ENCODE data around the gene HDAC6. TPM values are rescaled to one million over a fixed set of nuclear protein-coding genes. Genes with fewer than 3 reads are reported as not detected.

Gene HDAC6
- total RNA-seq, 2 donors from 2014 or later, result 27.1 to 30.4 TPM

DNA sequence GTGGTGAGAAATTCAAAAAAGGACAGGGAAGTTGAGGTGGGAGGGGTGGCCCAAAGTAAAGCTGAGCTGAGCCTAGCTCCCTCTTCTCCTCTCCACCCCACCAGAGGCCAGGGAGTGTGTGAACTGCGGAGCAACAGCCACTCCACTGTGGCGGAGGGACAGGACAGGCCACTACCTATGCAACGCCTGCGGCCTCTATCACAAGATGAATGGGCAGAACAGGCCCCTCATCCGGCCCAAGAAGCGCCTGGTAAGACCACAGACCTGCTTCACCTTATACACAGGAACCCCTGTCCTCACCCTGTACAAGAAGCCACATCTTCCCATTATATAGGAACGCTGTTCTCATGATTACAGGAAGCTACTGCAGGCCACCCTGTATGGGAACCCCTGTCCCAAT, 9.6 kb upstream of the HDAC6 start:
- Histone ChIP-seq H3K4me3 (no peak overlapping the region), H3K36me3 (no peaks in the 10 kb centered on the region), H3K27ac (no peak overlapping the region), H3K4me1 (no peaks in the 10 kb centered on the region), H3K9me3 (no peaks in the 10 kb centered on the region), H3K27me3 (no peaks in the 10 kb centered on the region)
- DNase-seq (ENCODE audit: low spot score), result no peak
- TF ChIP-seq, protein P1, sequence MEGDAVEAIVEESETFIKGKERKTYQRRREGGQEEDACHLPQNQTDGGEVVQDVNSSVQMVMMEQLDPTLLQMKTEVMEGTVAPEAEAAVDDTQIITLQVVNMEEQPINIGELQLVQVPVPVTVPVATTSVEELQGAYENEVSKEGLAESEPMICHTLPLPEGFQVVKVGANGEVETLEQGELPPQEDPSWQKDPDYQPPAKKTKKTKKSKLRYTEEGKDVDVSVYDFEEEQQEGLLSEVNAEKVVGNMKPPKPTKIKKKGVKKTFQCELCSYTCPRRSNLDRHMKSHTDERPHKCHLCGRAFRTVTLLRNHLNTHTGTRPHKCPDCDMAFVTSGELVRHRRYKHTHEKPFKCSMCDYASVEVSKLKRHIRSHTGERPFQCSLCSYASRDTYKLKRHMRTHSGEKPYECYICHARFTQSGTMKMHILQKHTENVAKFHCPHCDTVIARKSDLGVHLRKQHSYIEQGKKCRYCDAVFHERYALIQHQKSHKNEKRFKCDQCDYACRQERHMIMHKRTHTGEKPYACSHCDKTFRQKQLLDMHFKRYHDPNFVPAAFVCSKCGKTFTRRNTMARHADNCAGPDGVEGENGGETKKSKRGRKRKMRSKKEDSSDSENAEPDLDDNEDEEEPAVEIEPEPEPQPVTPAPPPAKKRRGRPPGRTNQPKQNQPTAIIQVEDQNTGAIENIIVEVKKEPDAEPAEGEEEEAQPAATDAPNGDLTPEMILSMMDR (IDR thresholded peaks at IDR 0.05), result no peak

DNA sequence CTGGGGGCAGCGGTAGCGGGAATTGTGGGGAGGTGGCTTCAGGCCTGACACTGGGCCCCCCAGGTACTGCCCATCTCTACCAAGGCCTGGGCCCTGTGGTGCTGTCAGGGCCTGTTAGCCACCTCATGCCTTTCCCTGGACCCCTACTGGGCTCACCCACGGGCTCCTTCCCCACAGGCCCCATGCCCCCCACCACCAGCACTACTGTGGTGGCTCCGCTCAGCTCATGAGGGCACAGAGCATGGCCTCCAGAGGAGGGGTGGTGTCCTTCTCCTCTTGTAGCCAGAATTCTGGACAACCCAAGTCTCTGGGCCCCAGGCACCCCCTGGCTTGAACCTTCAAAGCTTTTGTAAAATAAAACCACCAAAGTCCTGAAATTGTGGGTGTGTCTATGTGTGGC, 7.9 kb upstream of the HDAC6 start:
- no peak overlapping the region for H3K27ac ChIP-seq
- TF ChIP-seq, protein P1 (IDR thresholded peaks at IDR 0.05), result no peak
- no peaks in the 10 kb centered on the region for H3K4me1 ChIP-seq
- no peaks in the 10 kb centered on the region for H3K36me3 ChIP-seq
- DNase-seq (ENCODE audit: low spot score), result no peak
- no peaks in the 10 kb centered on the region for H3K27me3 ChIP-seq
- H3K4me3 ChIP-seq, result no peak overlapping the region
- no peaks in the 10 kb centered on the region for H3K9me3 ChIP-seq

DNA sequence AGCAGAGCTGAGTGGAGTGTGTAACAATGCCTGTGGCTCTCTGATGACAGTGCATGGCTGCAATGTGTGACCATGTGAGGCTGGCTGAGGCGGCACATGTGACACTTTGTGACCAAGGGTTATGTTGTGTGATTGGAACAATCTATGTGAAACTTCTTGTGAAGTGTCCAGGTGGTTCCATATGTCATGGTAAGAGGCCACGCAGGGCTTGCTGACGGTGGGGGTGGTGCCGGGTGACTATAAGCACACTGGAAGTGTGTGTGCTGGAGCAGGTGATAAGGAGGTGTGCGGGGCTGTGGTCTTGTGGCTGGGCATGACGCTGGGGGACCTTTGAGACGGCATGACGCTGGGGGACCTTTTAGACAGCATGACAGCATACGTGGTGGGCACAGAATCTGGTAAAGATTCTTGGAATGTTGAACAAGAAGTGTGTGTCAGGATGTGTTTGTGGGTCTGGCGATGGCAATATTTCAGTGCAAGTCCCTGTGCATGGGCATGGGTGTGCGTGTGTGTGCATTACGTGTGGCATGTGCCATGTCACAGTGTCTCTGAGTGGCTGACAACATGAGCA, 7.4 kb upstream of the HDAC6 start:
- no peak overlapping the region for H3K27ac ChIP-seq
- no peaks in the 10 kb centered on the region for H3K27me3 ChIP-seq
- no peaks in the 10 kb centered on the region for H3K36me3 ChIP-seq
- DNase-seq (ENCODE audit: low spot score), result no peak
- TF ChIP-seq, protein P1 (IDR thresholded peaks at IDR 0.05), result no peak
- H3K4me3 ChIP-seq, result no peak overlapping the region
- H3K4me1 ChIP-seq, result no peaks in the 10 kb centered on the region
- no peaks in the 10 kb centered on the region for H3K9me3 ChIP-seq

DNA sequence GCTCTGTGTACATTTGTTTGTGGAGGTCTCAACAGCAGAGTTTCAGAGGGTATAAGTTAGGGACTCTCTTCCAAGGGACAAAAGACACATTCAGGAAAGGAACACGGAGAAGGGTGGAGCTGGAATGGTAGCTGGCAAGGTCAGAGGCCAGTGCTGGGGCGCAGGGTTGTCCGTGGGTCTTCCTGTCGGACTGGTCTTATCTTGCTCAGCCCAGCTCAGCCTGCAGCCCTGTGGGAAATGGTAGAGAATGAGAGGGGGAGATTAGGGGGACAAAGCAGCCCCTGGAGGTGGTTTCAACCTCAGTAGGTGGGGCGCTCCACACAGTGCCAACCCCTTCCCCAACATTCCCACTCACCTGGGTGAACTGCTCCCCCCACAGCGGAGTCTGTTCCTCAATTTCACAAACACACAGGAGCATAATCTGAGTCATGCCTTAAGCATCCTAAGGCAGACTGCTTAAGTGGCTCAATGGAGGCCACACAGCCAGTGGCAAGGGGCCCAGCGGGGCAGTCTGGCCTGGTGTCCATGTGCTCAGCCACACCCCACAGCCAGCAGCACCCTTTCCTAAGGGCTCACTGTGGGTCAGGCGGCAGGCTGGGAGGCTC, 6.9 kb upstream of the HDAC6 start:
- H3K4me1 ChIP-seq, result no peaks in the 10 kb centered on the region
- DNase-seq (ENCODE audit: low spot score), result no peak
- no peaks in the 10 kb centered on the region for H3K9me3 ChIP-seq
- no peak overlapping the region for H3K4me3 ChIP-seq
- H3K36me3 ChIP-seq, result no peaks in the 10 kb centered on the region
- TF ChIP-seq, protein P1 (IDR thresholded peaks at IDR 0.05), result no peak
- H3K27me3 ChIP-seq, result no peaks in the 10 kb centered on the region
- no peak overlapping the region for H3K27ac ChIP-seq

DNA sequence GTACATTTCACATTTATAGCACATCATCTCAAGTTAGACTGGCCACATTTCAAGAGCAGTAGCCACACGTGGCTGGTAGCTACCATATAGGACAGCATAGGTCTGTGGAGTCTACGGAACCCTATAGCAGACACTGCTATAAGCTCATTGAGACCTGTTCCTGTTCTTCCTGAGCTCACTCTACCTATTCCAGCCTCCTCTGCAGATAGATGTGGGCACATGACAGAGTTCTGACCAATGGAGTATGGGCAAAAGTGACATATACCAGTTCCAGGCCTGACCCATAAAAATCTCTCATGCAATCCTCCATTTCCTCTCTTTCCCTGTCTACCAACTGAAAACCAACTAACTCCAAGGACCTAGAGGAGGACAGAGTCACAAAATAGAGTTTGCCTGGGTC, 3.5 kb upstream of the HDAC6 start:
- Histone ChIP-seq H3K4me1 (peaks cover 0 to 5% of the 10 kb centered on the region in 2 donors), H3K27me3 (no peaks in the 10 kb centered on the region), H3K9me3 (no peaks in the 10 kb centered on the region), H3K27ac (no peak overlapping the region), H3K4me3 (no peak overlapping the region), H3K36me3 (no peaks in the 10 kb centered on the region)
- TF ChIP-seq, protein P1 (IDR thresholded peaks at IDR 0.05), result no peak
- DNase-seq (ENCODE audit: low spot score), result no peak
